DOHH2 (cell line): ENCODE results near the gene RBM15B.

Experiments
- H3F3A ChIP-seq: fragments of 200-600 bp; sonication (generic), shearing (Covaris generic); 2 replicates; pipeline ENCODE4 v1.6.0; 2016; ENCODE audit warnings: antibody characterized with exemption, mild to moderate bottlenecking; ENCODE audit not compliant: control insufficient read depth, insufficient read depth
- H3K27ac ChIP-seq: fragments of 200-600 bp; sonication (generic); 2 replicates; pipeline ENCODE4 v1.5.1; 2014; ENCODE audit warnings: low read depth, mild to moderate bottlenecking, low read length, moderate library complexity
- H3K27me3 ChIP-seq: fragments of 200-600 bp; sonication (generic); 2 replicates; pipeline ENCODE4 v1.6.1; 2014; ENCODE audit warnings: mild to moderate bottlenecking, low read length, mixed read lengths; ENCODE audit not compliant: control insufficient read depth
- H3K36me3 ChIP-seq: fragments of 200-600 bp; sonication (generic); 2 replicates; pipeline ENCODE4 v1.6.1; 2014; ENCODE audit warnings: mild to moderate bottlenecking, low read length, moderate library complexity, mixed read lengths; ENCODE audit not compliant: control insufficient read depth
- H3K4me1 ChIP-seq: fragments of 200-600 bp; sonication (generic); 2 replicates; pipeline ENCODE4 v1.6.1; 2014; ENCODE audit warnings: mild to moderate bottlenecking, low read length, mixed read lengths; ENCODE audit not compliant: control insufficient read depth
- H3K4me2 ChIP-seq: fragments of 200-600 bp; sonication (generic); 2 replicates; pipeline ENCODE4 v1.6.0; 2014; ENCODE audit warnings: mild to moderate bottlenecking, low read length, moderate library complexity
- H3K4me3 ChIP-seq: fragments of 200-600 bp; sonication (generic); 2 replicates; pipeline ENCODE4 v1.5.1; 2014; ENCODE audit warnings: mild to moderate bottlenecking, low read length, mixed read lengths
- H3K79me2 ChIP-seq: fragments of 200-600 bp; sonication (generic); 2 replicates; pipeline ENCODE4 v1.6.1; 2014; ENCODE audit warnings: mild to moderate bottlenecking, low read length, mixed read lengths; ENCODE audit not compliant: control insufficient read depth
- H3K9me2 ChIP-seq: fragments of 200-600 bp; sonication (generic); replicated peaks from 2 replicates; pipeline ENCODE4 v1.6.1; 2014; ENCODE audit warnings: mild to moderate bottlenecking, low read length, mixed read lengths; ENCODE audit not compliant: control insufficient read depth
- H3K9me3 ChIP-seq: fragments of 200-600 bp; sonication (generic); 2 replicates; pipeline ENCODE4 v1.6.1; 2014; ENCODE audit warnings: antibody characterized with exemption, low read length, mixed read lengths; ENCODE audit not compliant: control insufficient read depth, insufficient read depth
- H4K20me1 ChIP-seq: fragments of 200-600 bp; sonication (generic); 2 replicates; pipeline ENCODE4 v1.6.0; 2014; ENCODE audit warnings: low read depth, mild to moderate bottlenecking, antibody characterized with exemption, low read length, moderate library complexity; ENCODE audit not compliant: control insufficient read depth, insufficient read depth
- CTCF ChIP-seq: fragments of 200-600 bp; sonication (generic); IDR thresholded peaks from one replicate; pipeline ENCODE4 v1.5.1; 2014; ENCODE audit warnings: antibody characterized with exemption, mild to moderate bottlenecking, low read depth, low read length; ENCODE audit not compliant: poor library complexity, severe bottlenecking
- EZH2phosphoT487 ChIP-seq: fragments of 200-600 bp; sonication (generic); IDR thresholded peaks from 2 replicates; pipeline ENCODE4 v1.6.1; 2017; ENCODE audit warnings: borderline replicate concordance, mild to moderate bottlenecking, antibody characterized with exemption, low read length, moderate library complexity, mixed read lengths

The RBM15B gene

GRCh38 chr3:51380601-51381332 lies 10.3 kb upstream of the RBM15B start:
- Histone ChIP-seq H3K27ac (no peak overlapping the region), H3K36me3 (peaks cover 16% of the 10 kb centered on the region), H3K4me1 (peaks cover 12% of the 10 kb centered on the region)

GRCh38 chr3:51381333-51381705 lies 9.8 kb upstream of the RBM15B start:
- Histone ChIP-seq H4K20me1 (0 out of 2 replicates have a peak, but pooled peaks cover under 1% of the 10 kb centered on the region), H3K9me2 (no peaks in the 10 kb centered on the region), H3K4me3 (no peak overlapping the region), H3K79me2 (peaks cover 29% of the 10 kb centered on the region), H3K27ac (no peak overlapping the region), H3K4me1 (peaks cover 13% of the 10 kb centered on the region), H3K4me2 (no peak overlapping the region), H3K9me3 (no peaks in the 10 kb centered on the region), H3F3A (no peaks in the 10 kb centered on the region), H3K36me3 (peaks cover 21% of the 10 kb centered on the region), H3K27me3 (no peaks in the 10 kb centered on the region)
- TF ChIP-seq EZH2phosphoT487 (no peak), CTCF (no peak)

More at GRCh38 chr3:51380601-51381332, 10.3 kb upstream of the RBM15B start:
- H3F3A ChIP-seq = no peaks in the 10 kb centered on the region
- no peaks in the 10 kb centered on the region for H3K9me3 ChIP-seq
- H4K20me1 ChIP-seq = no peaks in the 10 kb centered on the region
- H3K27me3 ChIP-seq = peaks cover 3% of the 10 kb centered on the region; the same call in 1 of the 2 replicates
- peaks cover 23% of the 10 kb centered on the region for H3K79me2 ChIP-seq
- TF ChIP-seq EZH2phosphoT487 (no peak), CTCF (no peak)
- no peak overlapping the region for H3K4me3 ChIP-seq
- H3K4me2 ChIP-seq = no peak overlapping the region
- no peaks in the 10 kb centered on the region for H3K9me2 ChIP-seq

GRCh38 chr3:51382076-51382745 lies 8.9 kb upstream of the RBM15B start:
- TF ChIP-seq EZH2phosphoT487 (no peak), CTCF (no peak)
- 0 out of 2 replicates have a peak, but pooled peaks cover 3% of the 10 kb centered on the region for H4K20me1 ChIP-seq
- no peaks in the 10 kb centered on the region for H3K9me3 ChIP-seq

More at GRCh38 chr3:51382076-51382745, 8.9 kb upstream of the RBM15B start:
- Histone ChIP-seq H3K4me1 (peaks cover 22% of the 10 kb centered on the region), H3F3A (peaks cover 4% of the 10 kb centered on the region; the same call in 1 of the 2 replicates), H3K79me2 (peaks cover 38% of the 10 kb centered on the region), H3K36me3 (peaks cover 29% of the 10 kb centered on the region), H3K9me2 (no peaks in the 10 kb centered on the region), H3K4me2 (no peak overlapping the region), H3K4me3 (no peak overlapping the region), H3K27me3 (no peaks in the 10 kb centered on the region), H3K27ac (no peak overlapping the region)
